Neuron (in vitro differentiated cells): ENCODE results near the gene SYK.

ENCODE experiments used
- H2AFZ ChIP-seq: one replicate; pipeline ENCODE4 v1.6.1; 2013; ENCODE audit warnings: low read depth, mild to moderate bottlenecking, inconsistent platforms, low read length, moderate library complexity
- H3K27me3 ChIP-seq: one replicate; pipeline ENCODE4 v1.6.1; 2013; ENCODE audit warnings: low read length; ENCODE audit not compliant: insufficient read depth
- H3K36me3 ChIP-seq: one replicate; pipeline ENCODE4 v1.6.1; 2013; ENCODE audit warnings: low read length; ENCODE audit not compliant: insufficient read depth
- H3K4me1 ChIP-seq: one replicate; pipeline ENCODE4 v1.6.1; 2013; ENCODE audit warnings: low read length; ENCODE audit not compliant: insufficient read depth
- H3K4me3 ChIP-seq: 2 replicates; pipeline ENCODE4 v1.5.1; 2013; ENCODE audit warnings: mild to moderate bottlenecking, low read length, moderate library complexity
- H3K9me3 ChIP-seq: one replicate; pipeline ENCODE4 v1.6.1; 2013; ENCODE audit warnings: low read length

Gene SYK

DNA sequence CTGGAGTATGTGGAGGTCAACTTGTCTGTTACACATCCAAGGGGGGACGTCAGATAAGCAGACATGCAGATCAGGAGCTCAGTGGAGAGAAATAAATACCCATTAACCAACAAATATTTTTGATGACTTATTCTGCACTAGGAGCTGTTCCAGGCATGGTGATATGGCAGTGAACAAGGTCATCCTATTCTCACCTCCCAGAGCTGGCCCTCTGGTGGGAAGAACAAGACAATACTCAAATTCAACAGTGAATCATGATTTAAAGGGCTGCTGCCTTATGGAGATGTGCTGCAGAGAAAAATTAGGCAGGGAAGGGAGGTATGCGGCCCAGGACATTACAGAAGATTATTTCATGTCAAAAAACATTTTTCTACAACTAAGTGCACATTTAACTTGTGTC, 36.5 kb downstream of the SYK start:
- Histone ChIP-seq H3K36me3 (no peaks in the 10 kb centered on the region), H3K4me3 (no peak overlapping the region), H3K4me1 (no peaks in the 10 kb centered on the region), H2AFZ (no peak overlapping the region), H3K27me3 (no peaks in the 10 kb centered on the region), H3K9me3 (no peaks in the 10 kb centered on the region)

DNA sequence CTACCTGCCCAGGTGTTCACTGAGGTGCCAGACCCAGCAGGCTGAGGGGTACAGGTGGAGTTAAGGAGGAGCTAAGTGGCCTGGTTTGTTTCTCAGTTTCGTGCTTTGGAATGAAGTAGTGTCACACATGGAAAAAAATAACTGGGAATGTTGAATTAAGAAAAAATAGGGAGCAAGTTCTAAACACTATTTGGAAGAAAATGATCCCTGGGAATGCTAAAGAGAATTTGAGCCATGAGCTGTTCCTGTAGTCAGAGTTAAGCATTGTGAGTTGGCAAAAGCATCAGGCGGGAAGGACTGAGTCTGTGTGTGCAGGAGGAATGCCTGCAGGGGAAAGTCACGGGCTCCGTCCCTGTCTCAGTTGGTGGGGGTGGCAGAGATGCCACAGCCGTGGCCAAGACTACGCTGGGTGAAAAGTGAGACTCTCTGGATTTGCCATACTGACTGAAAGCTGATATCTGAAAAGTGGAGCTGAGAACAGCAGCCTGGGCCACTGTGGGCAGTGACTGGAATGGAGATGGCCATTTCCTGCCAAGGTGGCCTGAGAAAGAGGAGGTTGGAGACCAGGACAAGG, 37.0 kb downstream of the SYK start:
- Histone ChIP-seq H3K36me3 (no peaks in the 10 kb centered on the region), H3K9me3 (no peaks in the 10 kb centered on the region), H3K4me1 (no peaks in the 10 kb centered on the region), H3K27me3 (no peaks in the 10 kb centered on the region), H3K4me3 (no peak overlapping the region), H2AFZ (no peak overlapping the region)

GRCh38 chr9:90839183-90839728, 37.6 kb downstream of the SYK start:
- no peaks in the 10 kb centered on the region for H3K9me3 ChIP-seq
- H2AFZ ChIP-seq = no peak overlapping the region
- no peaks in the 10 kb centered on the region for H3K27me3 ChIP-seq
- H3K4me3 ChIP-seq = no peak overlapping the region
- no peaks in the 10 kb centered on the region for H3K4me1 ChIP-seq
- H3K36me3 ChIP-seq = no peaks in the 10 kb centered on the region

GRCh38 chr9:90840696-90841095, 39.1 kb downstream of the SYK start:
- H3K4me3 ChIP-seq = no peak overlapping the region
- H2AFZ ChIP-seq = no peak overlapping the region
- H3K4me1 ChIP-seq = no peaks in the 10 kb centered on the region
- H3K9me3 ChIP-seq = no peaks in the 10 kb centered on the region
- H3K27me3 ChIP-seq = no peaks in the 10 kb centered on the region
- no peaks in the 10 kb centered on the region for H3K36me3 ChIP-seq

DNA sequence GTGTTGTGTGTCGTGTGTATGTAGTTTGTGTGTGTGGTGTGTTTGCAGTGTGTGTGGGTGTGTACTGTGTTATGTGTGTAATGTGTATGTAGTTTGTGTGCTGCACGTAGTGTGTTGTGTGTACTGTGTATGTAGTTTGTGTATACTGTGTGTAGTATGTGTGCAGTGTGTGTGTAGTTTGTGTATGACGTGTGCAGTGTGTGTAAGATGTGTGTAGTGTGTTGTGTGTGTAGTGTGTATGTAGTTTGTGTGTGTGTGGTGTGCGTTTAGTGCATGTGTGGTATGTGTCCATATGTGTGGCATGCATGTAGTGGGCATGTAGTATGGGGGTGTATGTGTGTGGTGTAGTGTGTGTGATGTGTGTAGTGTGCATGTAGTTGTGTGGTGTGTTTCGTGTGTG, 39.6 kb downstream of the SYK start:
- H3K4me3 ChIP-seq = no peak overlapping the region
- no peaks in the 10 kb centered on the region for H3K36me3 ChIP-seq
- no peak overlapping the region for H2AFZ ChIP-seq
- no peaks in the 10 kb centered on the region for H3K27me3 ChIP-seq
- H3K9me3 ChIP-seq = no peaks in the 10 kb centered on the region
- no peaks in the 10 kb centered on the region for H3K4me1 ChIP-seq

DNA sequence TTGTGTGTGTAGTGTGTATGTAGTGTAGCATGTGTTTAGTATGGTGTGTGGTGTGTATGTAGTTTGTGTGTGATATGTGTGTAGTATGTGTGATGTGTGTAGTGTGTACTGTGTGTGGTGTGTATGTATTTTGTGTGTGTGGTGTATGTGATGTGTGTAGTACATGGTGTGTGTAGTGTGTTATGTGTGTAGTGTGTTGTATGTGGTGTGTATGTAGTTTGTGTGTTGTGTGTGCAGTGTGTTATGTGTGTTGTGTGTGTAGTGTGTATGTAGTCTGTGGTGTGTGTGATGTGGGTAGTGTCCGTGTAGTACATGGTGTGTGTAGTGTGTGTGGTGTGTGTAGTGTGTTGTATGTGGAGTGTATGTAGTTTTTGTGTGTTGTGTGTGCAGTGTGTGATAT, 40.0 kb downstream of the SYK start:
- Histone ChIP-seq H3K9me3 (no peaks in the 10 kb centered on the region), H3K4me3 (no peak overlapping the region)

GRCh38 chr9:90842176-90842777, 40.7 kb downstream of the SYK start:
- H3K4me3 ChIP-seq = no peak overlapping the region
- no peaks in the 10 kb centered on the region for H3K27me3 ChIP-seq
- no peaks in the 10 kb centered on the region for H3K4me1 ChIP-seq
- no peaks in the 10 kb centered on the region for H3K9me3 ChIP-seq
- H3K36me3 ChIP-seq = no peaks in the 10 kb centered on the region
- H2AFZ ChIP-seq = no peak overlapping the region

More for the DNA sequence above, 40.0 kb downstream of the SYK start:
- Histone ChIP-seq H3K36me3 (no peaks in the 10 kb centered on the region), H3K27me3 (no peaks in the 10 kb centered on the region), H2AFZ (no peak overlapping the region), H3K4me1 (no peaks in the 10 kb centered on the region)

- H3K9me3 ChIP-seq = no peaks in the 10 kb centered on the region
- no peak overlapping the region for H2AFZ ChIP-seq
- H3K27me3 ChIP-seq = no peaks in the 10 kb centered on the region
- no peaks in the 10 kb centered on the region for H3K4me1 ChIP-seq
- H3K4me3 ChIP-seq = no peak overlapping the region
- no peaks in the 10 kb centered on the region for H3K36me3 ChIP-seq
Observed at GRCh38 chr9:90842996-90843395, 41.4 kb downstream of the SYK start.

DNA sequence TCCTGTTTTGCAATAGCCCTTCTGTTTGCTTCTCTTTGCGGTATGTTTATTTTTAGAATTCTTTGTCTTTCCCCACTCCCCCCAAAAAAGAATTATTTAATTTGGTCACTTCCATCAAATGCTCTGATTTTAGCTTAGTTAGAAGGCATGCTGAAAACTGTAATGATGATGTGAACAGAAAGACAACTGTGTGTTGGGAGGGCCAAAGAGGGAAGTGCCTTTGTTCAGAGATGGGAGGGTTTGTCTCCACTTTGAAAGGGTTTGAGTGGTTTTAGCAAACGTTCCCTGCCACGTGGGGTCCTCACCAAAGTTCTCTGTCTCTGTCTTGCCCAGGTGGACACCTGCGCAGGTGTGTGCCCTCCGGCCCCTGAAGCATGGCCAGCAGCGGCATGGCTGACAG, 41.9 kb downstream of the SYK start:
- H3K4me3 ChIP-seq = no peak overlapping the region

DNA sequence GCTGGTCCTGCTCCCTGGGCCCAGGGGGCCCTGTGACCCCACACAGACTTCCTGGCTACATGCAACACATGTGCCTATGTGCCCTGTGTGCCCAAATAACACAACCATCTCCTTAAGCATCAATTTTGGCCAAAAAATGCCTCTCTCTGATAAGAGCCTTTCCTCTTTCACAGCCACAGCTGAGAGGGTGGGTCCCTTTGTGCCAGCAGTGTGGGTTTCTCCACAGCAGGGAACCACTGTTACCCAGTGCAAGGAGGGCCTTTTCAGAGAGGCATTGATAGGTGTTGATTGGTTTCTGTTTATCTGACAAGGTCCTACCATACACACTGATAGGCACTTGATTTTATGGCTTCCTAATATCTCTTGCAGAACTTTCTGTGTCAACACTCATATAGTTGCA, 42.7 kb downstream of the SYK start:
- Histone ChIP-seq H3K4me1 (no peaks in the 10 kb centered on the region), H3K9me3 (no peaks in the 10 kb centered on the region), H3K27me3 (no peaks in the 10 kb centered on the region), H3K4me3 (no peak overlapping the region), H2AFZ (no peak overlapping the region), H3K36me3 (no peaks in the 10 kb centered on the region)

More for the DNA sequence above, 41.9 kb downstream of the SYK start:
- H3K9me3 ChIP-seq = no peaks in the 10 kb centered on the region
- H3K36me3 ChIP-seq = no peaks in the 10 kb centered on the region
- H3K4me1 ChIP-seq = no peaks in the 10 kb centered on the region
- H2AFZ ChIP-seq = no peak overlapping the region
- H3K27me3 ChIP-seq = no peaks in the 10 kb centered on the region

GRCh38 chr9:90846770-90847419, 45.3 kb downstream of the SYK start:
- H3K9me3 ChIP-seq = no peaks in the 10 kb centered on the region
- no peak overlapping the region for H2AFZ ChIP-seq
- no peaks in the 10 kb centered on the region for H3K36me3 ChIP-seq
- H3K27me3 ChIP-seq = no peaks in the 10 kb centered on the region
- no peaks in the 10 kb centered on the region for H3K4me1 ChIP-seq
- H3K4me3 ChIP-seq = no peak overlapping the region

DNA sequence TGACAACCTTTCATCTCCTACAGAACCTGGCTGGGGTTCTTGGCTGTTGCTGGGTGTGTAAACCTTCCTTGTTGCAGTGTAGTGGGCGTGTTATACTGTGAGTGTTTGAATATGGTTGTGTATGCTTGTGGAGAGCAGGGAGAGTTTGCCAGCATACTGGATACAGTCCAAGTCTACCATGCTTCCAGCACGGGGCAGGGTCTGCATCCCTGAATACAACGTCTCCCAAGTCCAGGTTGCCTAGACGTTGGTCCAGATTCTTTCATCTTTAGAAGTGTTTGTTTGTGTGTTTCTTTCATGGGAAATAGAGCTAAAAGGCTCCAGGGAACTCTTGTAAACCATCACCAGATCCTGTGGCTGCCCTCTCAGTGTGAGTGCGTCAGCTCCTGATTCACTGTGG, 46.4 kb downstream of the SYK start:
- H3K27me3 ChIP-seq = no peaks in the 10 kb centered on the region
- no peaks in the 10 kb centered on the region for H3K36me3 ChIP-seq
- no peak overlapping the region for H2AFZ ChIP-seq
- no peaks in the 10 kb centered on the region for H3K4me1 ChIP-seq
- no peaks in the 10 kb centered on the region for H3K9me3 ChIP-seq
- H3K4me3 ChIP-seq = no peak overlapping the region

DNA sequence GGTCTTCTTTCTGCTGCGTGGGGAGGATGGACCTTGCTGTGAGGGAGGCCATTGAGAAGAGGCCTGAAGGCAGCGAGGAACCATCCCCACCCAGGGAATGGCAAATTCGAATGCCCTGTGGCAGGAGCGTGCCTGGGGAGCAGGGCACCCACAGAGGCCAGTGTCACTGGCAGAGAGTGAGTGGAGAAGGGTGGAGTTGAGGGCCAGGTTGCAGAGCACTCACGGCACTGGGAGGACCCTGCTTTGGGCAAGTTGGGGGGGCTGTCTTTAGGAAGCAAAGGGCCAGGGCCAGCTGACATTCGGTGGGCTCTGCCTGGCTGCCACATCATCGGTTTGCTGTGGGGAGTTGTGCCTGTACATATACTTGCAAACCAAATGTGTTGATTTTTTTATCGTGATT, 47.2 kb downstream of the SYK start:
- no peak overlapping the region for H2AFZ ChIP-seq
- no peaks in the 10 kb centered on the region for H3K4me1 ChIP-seq
- H3K9me3 ChIP-seq = no peaks in the 10 kb centered on the region
- H3K36me3 ChIP-seq = no peaks in the 10 kb centered on the region
- H3K27me3 ChIP-seq = no peaks in the 10 kb centered on the region
- H3K4me3 ChIP-seq = no peak overlapping the region
